Measurements from ENCODE around the gene CNIH2.

CNIH2 gene

DNA sequence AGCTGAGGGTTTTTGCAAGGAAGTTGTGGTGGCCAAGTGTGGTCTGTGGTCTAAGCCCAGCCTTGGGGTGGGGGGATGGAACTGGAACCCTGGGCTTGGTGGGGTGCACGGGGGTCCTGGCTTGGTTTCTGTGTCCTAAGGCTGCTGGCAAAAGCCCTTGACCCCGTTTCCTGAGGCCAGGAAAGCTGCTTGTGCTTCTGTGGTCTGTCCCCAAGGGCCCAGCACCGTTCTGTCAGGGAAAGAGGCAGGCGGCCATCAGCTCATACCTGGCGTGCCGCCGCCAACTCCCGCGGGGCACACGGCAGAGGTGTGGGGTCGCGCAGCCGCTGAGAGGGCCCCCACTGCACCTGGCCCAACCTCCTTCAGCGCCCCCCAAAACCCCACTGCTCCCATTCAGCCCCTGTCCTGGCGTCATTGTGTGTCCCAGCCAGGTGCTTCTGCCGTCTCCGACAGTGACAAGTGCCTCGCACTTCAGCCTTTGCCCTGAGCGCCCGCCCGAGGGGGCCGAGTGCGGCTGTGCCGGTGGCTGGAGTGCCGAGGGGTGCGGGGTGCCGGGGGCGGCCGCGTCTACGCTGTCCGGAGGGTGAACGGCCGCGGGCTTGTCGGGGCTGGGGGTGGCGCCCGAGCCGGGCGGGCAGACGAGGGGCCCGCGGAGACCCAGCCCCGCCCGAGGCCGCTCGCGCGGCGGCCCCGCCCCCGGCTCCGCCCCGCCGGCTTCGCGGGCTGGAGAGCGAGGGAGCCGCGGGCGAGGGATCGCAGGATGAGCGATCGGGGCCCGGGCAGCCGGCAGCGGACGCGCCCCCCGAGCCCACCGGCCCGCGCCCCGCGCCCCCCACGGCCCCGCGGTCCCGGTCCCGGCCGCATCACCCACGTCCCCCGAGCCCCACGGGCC, at the start of gene CNIH2:
Gene CNIH2 (plus strand): TSS at position 705 of the 892 bp plus-strand sequence. CDS start 282 bp downstream, outside the sequence.
- peaks cover 9% of the 10 kb centered on the region for H3K4me1 Mint-ChIP-seq (ENCODE audit: low read depth)
- H3K36me3 Mint-ChIP-seq (ENCODE audit: low read depth): peaks cover 17% of the 10 kb centered on the region
- DNase-seq (ENCODE audit: low spot score): peak; percentile 39
- H3K27me3 Mint-ChIP-seq (ENCODE audit: low read depth): peaks cover 10% of the 10 kb centered on the region
- H3K4me3 Mint-ChIP-seq: peak within 1 kb of the TSS; percentile 56
- H3K27ac Mint-ChIP-seq: peak within 1 kb of the TSS; percentile 49
- H3K9me3 Mint-ChIP-seq: no peaks in the 10 kb centered on the region

DNA sequence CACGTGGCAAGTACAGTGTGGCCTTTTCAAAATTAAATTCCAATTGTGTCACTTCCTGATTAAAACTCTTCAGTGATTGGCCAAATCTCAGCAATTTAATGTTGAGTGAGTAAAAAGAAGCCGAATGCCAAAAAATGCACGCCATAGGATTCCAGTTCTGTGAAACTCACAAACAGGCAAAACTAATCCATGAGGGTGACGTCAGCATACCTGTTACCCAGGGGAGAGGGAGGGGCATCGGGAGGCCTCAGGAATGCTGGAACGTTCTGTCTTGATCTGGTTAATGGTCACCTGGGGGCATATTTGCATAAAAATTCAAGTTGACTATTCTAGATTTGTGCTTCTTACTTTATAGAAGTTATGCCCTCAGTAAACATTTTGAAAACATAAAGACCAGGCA, 49.5 kb upstream of the CNIH2 start:
- no peak for DNase-seq (ENCODE audit: low spot score)
- H3K27ac Mint-ChIP-seq: no peak overlapping the region
- H3K36me3 Mint-ChIP-seq (ENCODE audit: low read depth): peaks cover 26% of the 10 kb centered on the region
- no peaks in the 10 kb centered on the region for H3K9me3 Mint-ChIP-seq
- no peaks in the 10 kb centered on the region for H3K4me1 Mint-ChIP-seq (ENCODE audit: low read depth)
- no peak overlapping the region for H3K4me3 Mint-ChIP-seq
- H3K27me3 Mint-ChIP-seq (ENCODE audit: low read depth): no peaks in the 10 kb centered on the region

DNA sequence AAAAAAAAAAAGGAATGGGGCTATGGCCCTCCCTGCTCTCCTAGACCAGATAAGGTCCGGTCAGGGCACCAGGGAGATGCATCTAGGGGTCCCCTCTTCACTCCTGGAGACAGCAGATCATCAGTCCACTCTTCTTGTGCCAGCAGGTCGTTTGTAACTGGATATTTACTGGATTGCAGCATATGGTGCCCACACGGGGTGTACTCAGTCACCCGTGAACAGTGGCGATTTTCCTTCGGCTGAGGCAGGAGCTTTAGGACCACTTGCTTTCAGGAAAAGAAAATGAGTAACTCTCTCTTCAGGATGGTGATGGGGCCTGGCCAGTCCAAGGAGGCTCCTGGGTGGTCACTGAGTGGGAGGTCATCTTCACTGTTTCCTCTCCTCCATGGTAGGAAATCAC, 47.8 kb upstream of the CNIH2 start:
- Mint-ChIP-seq H3K36me3 (ENCODE audit: low read depth) (peaks cover 32% of the 10 kb centered on the region), H3K27me3 (ENCODE audit: low read depth) (no peaks in the 10 kb centered on the region), H3K9me3 (no peaks in the 10 kb centered on the region), H3K4me1 (ENCODE audit: low read depth) (no peaks in the 10 kb centered on the region), H3K27ac (no peak overlapping the region), H3K4me3 (no peak overlapping the region)
- DNase-seq (ENCODE audit: low spot score): no peak

DNA sequence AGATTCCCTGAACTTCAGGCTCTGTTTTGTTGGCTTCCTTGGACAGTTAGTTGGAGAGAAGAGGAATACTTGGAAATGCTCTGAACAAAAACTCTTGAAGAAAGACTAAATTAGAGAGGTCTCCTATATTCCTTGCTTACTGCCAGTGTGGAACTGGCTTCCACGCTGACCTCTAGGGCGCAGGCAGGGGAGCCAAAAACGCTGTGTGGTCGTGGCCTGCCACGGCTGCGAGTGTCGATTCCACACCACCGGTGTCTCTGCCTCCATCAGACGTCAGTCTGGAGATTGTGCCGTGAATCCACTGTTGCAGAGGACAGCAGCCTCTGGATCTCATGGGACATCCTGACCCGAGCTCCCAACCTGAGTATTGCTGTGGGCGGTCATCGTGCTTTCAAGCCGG, 47.0 kb upstream of the CNIH2 start:
- peaks cover 33% of the 10 kb centered on the region for H3K36me3 Mint-ChIP-seq (ENCODE audit: low read depth)
- no peaks in the 10 kb centered on the region for H3K9me3 Mint-ChIP-seq
- no peaks in the 10 kb centered on the region for H3K4me1 Mint-ChIP-seq (ENCODE audit: low read depth)
- H3K27me3 Mint-ChIP-seq (ENCODE audit: low read depth): no peaks in the 10 kb centered on the region
- no peak overlapping the region for H3K4me3 Mint-ChIP-seq
- no peak overlapping the region for H3K27ac Mint-ChIP-seq
- DNase-seq (ENCODE audit: low spot score): no peak

DNA sequence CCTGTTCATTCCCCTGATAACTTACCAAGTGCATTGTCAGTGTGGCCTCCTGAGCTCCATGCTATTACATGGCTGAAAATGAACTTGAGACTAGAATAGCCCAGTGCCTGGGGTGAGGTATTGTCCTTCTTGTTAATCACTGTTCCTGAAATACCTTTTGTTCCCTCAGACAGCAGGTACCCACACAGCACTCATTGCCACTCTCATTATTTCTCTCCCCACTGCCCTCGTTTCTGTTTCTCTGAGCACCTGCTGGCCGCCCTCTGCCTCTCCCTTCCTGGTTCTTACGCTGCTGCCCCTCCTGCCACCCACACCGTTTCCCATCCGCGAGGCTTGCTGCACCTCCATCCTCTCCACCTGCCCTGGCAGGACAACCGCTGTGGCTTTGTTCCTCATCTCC, 46.4 kb upstream of the CNIH2 start:
- Mint-ChIP-seq H3K4me3 (no peak overlapping the region), H3K9me3 (no peaks in the 10 kb centered on the region), H3K36me3 (ENCODE audit: low read depth) (peaks cover 33% of the 10 kb centered on the region), H3K27ac (peak overlapping the region; percentile 17), H3K27me3 (ENCODE audit: low read depth) (no peaks in the 10 kb centered on the region), H3K4me1 (ENCODE audit: low read depth) (no peaks in the 10 kb centered on the region)
- DNase-seq (ENCODE audit: low spot score): no peak

DNA sequence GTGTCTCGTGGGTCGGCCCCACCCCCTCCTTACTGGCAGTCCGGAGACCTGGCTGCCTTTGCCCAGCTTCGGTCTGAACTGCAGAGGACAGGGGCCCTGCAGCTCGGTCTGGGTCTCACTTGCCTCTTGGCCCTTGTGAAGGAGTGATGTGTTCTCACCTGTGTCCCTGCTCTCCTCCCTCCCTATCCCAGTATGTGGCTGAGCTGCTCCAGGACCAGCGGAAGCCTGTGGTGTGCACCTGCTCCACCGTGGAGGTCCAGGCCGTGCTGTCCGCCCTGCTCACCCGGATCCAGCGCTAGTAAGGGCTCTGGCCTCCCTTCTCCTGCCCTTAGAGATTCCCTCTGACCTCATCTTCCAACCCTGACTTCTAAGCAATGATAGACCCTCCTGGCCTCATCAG, 45.2 kb upstream of the CNIH2 start:
- peak overlapping the region; percentile 6 for H3K27ac Mint-ChIP-seq
- H3K4me3 Mint-ChIP-seq: no peak overlapping the region
- peaks cover 30% of the 10 kb centered on the region for H3K36me3 Mint-ChIP-seq (ENCODE audit: low read depth)
- no peak for DNase-seq (ENCODE audit: low spot score)
- no peaks in the 10 kb centered on the region for H3K4me1 Mint-ChIP-seq (ENCODE audit: low read depth)
- no peaks in the 10 kb centered on the region for H3K27me3 Mint-ChIP-seq (ENCODE audit: low read depth)
- no peaks in the 10 kb centered on the region for H3K9me3 Mint-ChIP-seq

DNA sequence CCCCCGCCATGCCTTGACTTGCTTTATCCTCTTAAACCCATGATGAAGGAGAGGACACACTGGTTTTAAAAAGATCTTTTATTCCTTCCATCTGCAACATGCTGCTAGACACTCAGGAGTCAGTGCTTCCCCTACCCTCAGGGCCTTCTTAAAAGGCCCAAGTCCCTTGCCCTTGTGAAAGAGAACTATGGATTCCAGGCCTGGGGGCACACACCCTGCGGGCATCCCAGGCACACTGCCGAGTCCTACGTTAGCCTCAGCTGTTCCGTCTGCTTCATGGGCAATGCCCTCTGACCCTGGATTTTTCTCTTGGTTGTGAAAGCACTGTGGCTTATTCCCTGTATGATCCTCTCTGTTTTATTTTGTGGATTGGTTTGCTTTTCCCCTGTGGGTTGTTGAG, 44.7 kb upstream of the CNIH2 start:
- Mint-ChIP-seq H3K4me1 (ENCODE audit: low read depth) (no peaks in the 10 kb centered on the region), H3K27me3 (ENCODE audit: low read depth) (no peaks in the 10 kb centered on the region), H3K36me3 (ENCODE audit: low read depth) (peaks cover 29% of the 10 kb centered on the region), H3K27ac (peak overlapping the region; percentile 39), H3K9me3 (no peaks in the 10 kb centered on the region), H3K4me3 (no peak overlapping the region)
- DNase-seq (ENCODE audit: low spot score): no peak

DNA sequence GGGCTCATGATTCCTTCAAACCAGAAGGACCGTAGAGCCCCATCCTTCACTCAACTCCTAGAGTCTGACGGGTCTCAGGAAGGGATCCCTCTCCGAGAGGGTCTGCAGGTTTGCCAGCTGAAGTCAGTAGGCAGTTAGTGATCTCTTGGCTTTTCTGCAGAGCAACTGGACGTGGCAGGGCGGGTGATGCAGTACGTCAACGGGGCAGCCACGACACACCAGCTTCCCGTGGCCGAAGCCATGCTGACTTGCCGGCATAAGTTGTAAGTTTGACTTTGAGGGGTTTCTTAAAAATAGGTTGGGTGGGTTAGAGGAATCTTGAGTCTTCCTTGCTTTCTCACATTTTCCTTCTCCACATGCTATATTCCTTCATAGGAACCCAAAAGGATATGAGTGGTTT, 42.8 kb upstream of the CNIH2 start:
- H3K4me3 Mint-ChIP-seq: no peak overlapping the region
- DNase-seq (ENCODE audit: low spot score): no peak
- H3K4me1 Mint-ChIP-seq (ENCODE audit: low read depth): no peaks in the 10 kb centered on the region
- H3K27me3 Mint-ChIP-seq (ENCODE audit: low read depth): no peaks in the 10 kb centered on the region
- peaks cover 30% of the 10 kb centered on the region for H3K36me3 Mint-ChIP-seq (ENCODE audit: low read depth)
- no peaks in the 10 kb centered on the region for H3K9me3 Mint-ChIP-seq
- H3K27ac Mint-ChIP-seq: peak overlapping the region; percentile 43

DNA sequence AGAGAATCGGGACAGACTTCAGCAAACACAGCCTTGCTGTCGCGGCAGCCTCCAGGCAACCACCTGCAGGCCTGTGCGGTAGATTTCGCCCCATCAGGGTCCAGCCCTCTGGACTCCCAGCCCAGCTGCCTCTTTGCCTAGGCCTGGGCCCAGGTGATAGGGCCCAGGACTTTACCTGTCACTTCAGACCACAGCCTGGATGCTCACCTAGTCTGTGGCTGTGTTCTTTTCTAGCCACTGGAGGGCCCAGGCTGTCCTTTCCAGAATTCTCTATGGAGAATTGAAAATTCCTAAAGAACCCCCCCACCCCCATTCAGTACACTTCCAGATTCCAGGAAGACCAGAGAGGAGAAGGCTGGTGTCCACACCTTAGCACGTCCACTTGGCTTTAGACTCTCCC, 40.1 kb upstream of the CNIH2 start:
- H3K36me3 Mint-ChIP-seq (ENCODE audit: low read depth): peaks cover 27% of the 10 kb centered on the region

DNA sequence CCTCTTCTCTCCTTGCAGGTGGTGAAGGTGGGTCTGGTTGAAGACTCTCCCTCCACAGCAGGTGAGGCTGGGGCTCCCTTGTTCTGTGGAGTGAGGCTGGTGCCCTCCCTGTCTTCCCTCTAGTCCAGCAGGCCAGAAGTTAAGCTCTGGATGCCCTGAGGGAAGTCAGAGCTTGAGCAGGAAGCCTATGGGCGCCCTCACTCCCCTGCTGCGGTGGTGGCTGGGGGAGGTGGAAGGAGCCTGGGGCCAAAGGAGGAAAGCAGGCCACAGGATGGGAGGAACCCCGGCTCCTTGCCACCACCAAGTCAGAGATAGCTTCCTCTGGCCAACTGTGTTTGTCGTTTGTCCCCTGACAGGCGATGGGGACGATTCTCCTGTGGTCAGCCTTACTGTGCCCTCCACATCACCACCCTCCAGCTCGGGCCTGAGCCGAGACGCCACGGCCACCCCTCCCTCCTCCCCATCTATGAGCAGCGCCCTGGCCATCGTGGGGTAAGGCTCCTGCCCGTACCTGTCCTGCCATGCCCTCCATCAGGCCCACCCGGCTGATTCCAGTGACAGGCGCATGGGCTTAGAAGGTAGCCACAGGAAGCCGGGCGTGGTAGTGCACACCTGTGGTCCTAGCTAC, 39.1 kb upstream of the CNIH2 start:
- Mint-ChIP-seq H3K4me1 (ENCODE audit: low read depth) (no peaks in the 10 kb centered on the region), H3K27ac (no peak overlapping the region), H3K9me3 (no peaks in the 10 kb centered on the region), H3K36me3 (ENCODE audit: low read depth) (peaks cover 22% of the 10 kb centered on the region), H3K4me3 (no peak overlapping the region), H3K27me3 (ENCODE audit: low read depth) (no peaks in the 10 kb centered on the region)
- DNase-seq (ENCODE audit: low spot score): no peak

More for the DNA sequence above, 40.1 kb upstream of the CNIH2 start:
- DNase-seq (ENCODE audit: low spot score): no peak
- H3K4me1 Mint-ChIP-seq (ENCODE audit: low read depth): no peaks in the 10 kb centered on the region
- H3K27ac Mint-ChIP-seq: no peak overlapping the region
- H3K27me3 Mint-ChIP-seq (ENCODE audit: low read depth): no peaks in the 10 kb centered on the region
- H3K9me3 Mint-ChIP-seq: no peaks in the 10 kb centered on the region
- H3K4me3 Mint-ChIP-seq: no peak overlapping the region

DNA sequence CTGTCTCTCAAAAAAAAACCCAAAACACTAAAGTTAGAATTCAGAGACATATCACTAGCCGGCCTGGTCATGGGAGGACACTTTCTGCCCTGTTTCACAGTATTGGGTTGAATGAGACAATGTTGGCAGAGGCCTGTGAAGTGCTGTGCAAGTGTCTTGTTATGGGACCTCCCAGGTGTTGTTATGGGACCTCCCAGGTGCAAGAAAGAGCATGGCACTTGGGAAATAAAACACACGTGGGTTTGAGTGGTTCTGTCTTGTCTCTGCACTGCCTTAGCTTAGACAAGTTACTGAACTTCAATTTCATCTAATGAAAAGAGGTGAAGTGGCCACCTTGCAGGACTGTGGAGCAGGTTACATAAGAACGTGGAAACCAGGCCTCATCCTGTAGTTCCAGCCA, 38.5 kb upstream of the CNIH2 start:
- H3K4me3 Mint-ChIP-seq: no peak overlapping the region
- no peaks in the 10 kb centered on the region for H3K27me3 Mint-ChIP-seq (ENCODE audit: low read depth)
- H3K9me3 Mint-ChIP-seq: no peaks in the 10 kb centered on the region
- no peak for DNase-seq (ENCODE audit: low spot score)
- H3K36me3 Mint-ChIP-seq (ENCODE audit: low read depth): peaks cover 21% of the 10 kb centered on the region
- H3K4me1 Mint-ChIP-seq (ENCODE audit: low read depth): no peaks in the 10 kb centered on the region
- H3K27ac Mint-ChIP-seq: no peak overlapping the region

DNA sequence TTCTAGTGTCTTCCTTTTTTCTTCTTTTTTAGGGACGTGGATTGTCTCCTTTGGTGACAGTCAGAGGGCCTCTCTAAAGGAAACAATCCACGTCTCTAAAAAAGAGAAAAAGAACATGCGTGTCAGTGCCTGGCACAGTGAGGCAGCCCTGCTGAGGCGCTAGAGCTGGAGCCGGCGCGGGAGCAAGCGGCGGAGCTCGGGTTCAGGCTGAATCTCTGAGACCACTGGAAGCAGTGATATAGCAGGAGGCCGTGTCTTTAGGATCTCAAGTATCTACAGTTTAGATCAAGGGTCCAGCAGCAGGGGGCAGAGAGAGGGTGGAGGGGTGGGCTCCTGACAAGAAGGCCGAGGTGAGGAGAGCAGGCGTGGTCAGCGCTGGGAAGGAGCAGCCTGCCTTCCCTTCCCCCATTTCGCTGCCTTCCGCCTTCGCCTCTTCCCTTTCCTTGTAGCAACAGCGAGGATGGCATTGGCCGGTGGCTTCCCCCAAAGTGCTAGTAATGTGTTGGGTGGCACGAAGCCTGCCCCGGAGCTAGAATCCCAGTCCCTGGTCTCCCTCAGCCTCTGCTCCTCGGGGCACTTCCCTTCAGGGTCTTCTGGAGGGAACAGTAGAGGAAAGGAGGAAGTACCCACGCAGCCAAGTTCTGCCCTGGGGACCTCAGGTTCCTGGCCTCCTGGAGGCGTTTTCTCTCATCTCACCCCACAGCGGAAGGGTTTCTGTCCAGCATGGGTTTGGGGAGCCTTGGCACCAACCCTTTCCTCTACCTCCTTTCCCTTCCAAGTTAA, 37.8 kb upstream of the CNIH2 start:
- no peak overlapping the region for H3K4me3 Mint-ChIP-seq
- H3K27me3 Mint-ChIP-seq (ENCODE audit: low read depth): no peaks in the 10 kb centered on the region
- no peaks in the 10 kb centered on the region for H3K4me1 Mint-ChIP-seq (ENCODE audit: low read depth)
- no peak for DNase-seq (ENCODE audit: low spot score)
- peaks cover 21% of the 10 kb centered on the region for H3K36me3 Mint-ChIP-seq (ENCODE audit: low read depth)
- H3K27ac Mint-ChIP-seq: no peak overlapping the region
- no peaks in the 10 kb centered on the region for H3K9me3 Mint-ChIP-seq

DNA sequence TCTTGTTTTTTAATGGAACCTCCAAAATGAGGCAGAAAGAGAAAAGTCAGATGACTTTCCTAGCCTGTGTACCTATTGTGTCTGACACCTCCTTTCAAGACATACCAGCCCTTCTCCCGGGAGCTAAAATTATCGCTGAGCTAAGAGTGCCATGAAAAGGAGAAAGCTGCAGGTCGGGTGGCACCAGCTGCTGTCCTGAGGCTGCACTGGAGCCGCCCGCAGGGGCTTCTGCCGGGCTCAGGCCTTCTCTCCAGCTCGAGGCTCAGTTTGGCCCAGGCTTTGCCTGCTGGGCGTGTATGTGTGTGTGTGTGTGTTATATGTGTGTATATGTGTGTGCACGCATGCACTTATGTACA, 37.2 kb upstream of the CNIH2 start:
- Mint-ChIP-seq H3K9me3 (no peaks in the 10 kb centered on the region), H3K36me3 (ENCODE audit: low read depth) (peaks cover 19% of the 10 kb centered on the region), H3K4me3 (no peak overlapping the region), H3K4me1 (ENCODE audit: low read depth) (no peaks in the 10 kb centered on the region), H3K27ac (no peak overlapping the region), H3K27me3 (ENCODE audit: low read depth) (no peaks in the 10 kb centered on the region)
- no peak for DNase-seq (ENCODE audit: low spot score)
